Mesothelial cell of epicardium (in vitro differentiated cells): ENCODE data around the gene DHRS4L2. TPM values are rescaled to one million over a fixed set of nuclear protein-coding genes. Genes with fewer than 3 reads are reported as not detected.
"Not testable (repeated sequence)": the region's sequence is repeated elsewhere in the genome, so short reads cannot be mapped to it uniquely, and the experiment has no call there.

Experiments used
- DNase-seq, 2 experiments: peaks; one replicate each; pipeline ENCODE4 v3.0.0; 2021; ENCODE audit warnings: low spot score in 2 of 2; ENCODE audit not compliant: unreplicated experiment in 2 of 2
- H3K27ac Mint-ChIP-seq: 2 replicates; pipeline ENCODE4 v1.8.0; 2021; ENCODE audit warnings: mixed read lengths
- H3K27me3 Mint-ChIP-seq: 2 replicates; pipeline ENCODE4 v1.8.0; 2021; ENCODE audit warnings: low read depth, mixed read lengths
- H3K36me3 Mint-ChIP-seq: 2 replicates; pipeline ENCODE4 v1.8.0; 2021; ENCODE audit warnings: mixed read lengths
- H3K4me1 Mint-ChIP-seq: 2 replicates; pipeline ENCODE4 v1.8.0; 2021; ENCODE audit warnings: mixed read lengths
- H3K4me3 Mint-ChIP-seq: 2 replicates; pipeline ENCODE4 v1.8.0; 2021; ENCODE audit warnings: mild to moderate bottlenecking, moderate library complexity, mixed read lengths
- H3K9me3 Mint-ChIP-seq: 2 replicates; pipeline ENCODE4 v1.8.0; 2021; ENCODE audit warnings: mixed read lengths
- total RNA-seq: library from RNA; stranded (reverse); gene quantifications from 3 replicates; pipeline ENCODE4 v1.2.1, GENCODE V29; 2021
- TF ChIP-seq, protein P1 (sequence below): fragments of 200-600 bp; sonication (generic); IDR thresholded peaks from one replicate; pipeline ENCODE4 v1.5.0; 2021; ENCODE audit warnings: antibody characterized with exemption; ENCODE audit not compliant: unreplicated experiment

Gene DHRS4L2
- total RNA-seq, 1 donor from 2014 or later: 23.2 TPM

DNA sequence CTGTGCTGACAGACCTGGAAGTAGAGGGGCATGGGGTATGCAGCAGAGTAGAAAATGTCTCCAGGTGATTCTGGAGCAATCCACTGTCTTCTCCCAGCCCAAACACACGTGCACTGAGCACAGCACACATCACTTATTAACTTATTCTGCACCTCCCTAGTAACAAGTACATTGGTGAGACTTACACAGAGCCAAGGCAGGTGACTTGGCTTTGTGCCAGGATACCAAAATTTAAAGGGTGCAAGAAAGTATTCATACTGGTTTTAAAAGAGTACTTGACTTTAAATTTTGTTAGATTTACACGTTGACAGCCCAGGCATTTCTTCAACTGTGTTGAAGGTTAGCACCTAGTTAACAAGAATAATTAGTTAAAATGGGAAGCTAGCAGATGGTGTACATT lies 52.0 kb downstream of the DHRS4L2 start:
- peaks cover 10% of the 10 kb centered on the region for H3K4me1 Mint-ChIP-seq
- H3K9me3 Mint-ChIP-seq: no peaks in the 10 kb centered on the region
- H3K27ac Mint-ChIP-seq: no peak overlapping the region
- peaks cover 19% of the 10 kb centered on the region for H3K27me3 Mint-ChIP-seq
- TF ChIP-seq, protein P1, sequence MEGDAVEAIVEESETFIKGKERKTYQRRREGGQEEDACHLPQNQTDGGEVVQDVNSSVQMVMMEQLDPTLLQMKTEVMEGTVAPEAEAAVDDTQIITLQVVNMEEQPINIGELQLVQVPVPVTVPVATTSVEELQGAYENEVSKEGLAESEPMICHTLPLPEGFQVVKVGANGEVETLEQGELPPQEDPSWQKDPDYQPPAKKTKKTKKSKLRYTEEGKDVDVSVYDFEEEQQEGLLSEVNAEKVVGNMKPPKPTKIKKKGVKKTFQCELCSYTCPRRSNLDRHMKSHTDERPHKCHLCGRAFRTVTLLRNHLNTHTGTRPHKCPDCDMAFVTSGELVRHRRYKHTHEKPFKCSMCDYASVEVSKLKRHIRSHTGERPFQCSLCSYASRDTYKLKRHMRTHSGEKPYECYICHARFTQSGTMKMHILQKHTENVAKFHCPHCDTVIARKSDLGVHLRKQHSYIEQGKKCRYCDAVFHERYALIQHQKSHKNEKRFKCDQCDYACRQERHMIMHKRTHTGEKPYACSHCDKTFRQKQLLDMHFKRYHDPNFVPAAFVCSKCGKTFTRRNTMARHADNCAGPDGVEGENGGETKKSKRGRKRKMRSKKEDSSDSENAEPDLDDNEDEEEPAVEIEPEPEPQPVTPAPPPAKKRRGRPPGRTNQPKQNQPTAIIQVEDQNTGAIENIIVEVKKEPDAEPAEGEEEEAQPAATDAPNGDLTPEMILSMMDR: no peak
- no peaks in the 10 kb centered on the region for H3K36me3 Mint-ChIP-seq
- H3K4me3 Mint-ChIP-seq: no peak overlapping the region
- DNase-seq: no peak

DNA sequence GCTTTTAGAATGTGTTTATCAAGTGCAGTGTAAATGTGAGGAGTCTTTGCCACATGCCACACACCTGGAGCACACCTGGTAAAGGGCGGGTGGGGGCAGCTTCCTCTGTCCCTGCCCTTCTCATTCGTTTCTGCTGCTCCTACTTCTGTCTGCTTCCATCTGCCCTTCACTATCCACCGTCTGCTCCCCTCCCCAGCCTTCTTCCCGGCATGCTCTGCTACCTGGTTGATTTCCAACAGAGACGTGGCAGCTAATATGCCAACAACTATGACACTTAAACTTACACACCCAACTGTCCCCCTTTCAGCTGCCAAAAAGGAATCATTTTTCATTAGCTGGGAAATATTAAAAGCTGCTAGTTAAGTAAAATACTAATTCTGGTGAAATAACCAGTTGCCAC lies 54.0 kb downstream of the DHRS4L2 start:
- H3K36me3 Mint-ChIP-seq: no peaks in the 10 kb centered on the region

DNA sequence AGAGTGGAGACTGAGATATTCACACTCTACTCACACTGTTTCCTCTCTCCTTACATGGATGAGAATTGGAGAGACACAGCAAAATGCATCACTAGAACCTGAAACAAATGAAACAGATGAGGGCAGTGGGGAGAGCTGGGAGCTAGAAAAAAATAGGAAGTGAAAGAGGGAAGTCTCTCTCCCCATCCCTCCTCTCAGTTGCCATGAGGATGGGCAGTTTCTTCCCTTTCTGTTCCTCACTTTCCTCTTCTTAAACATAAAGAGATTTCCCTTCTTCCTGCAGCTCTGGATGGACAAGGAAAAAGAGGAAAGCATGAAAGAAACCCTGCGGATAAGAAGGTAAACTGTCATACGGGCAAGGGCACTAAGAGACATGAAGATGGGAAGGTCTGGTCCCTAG lies 60.3 kb downstream of the DHRS4L2 start:
- H3K9me3 Mint-ChIP-seq, H3K36me3 Mint-ChIP-seq, H3K4me3 Mint-ChIP-seq, H3K27ac Mint-ChIP-seq, DNase-seq: not testable (repeated sequence)
- Mint-ChIP-seq H3K27me3 (peaks cover 66% of the 10 kb centered on the region), H3K4me1 (peaks cover 16% of the 10 kb centered on the region)

More for the DNA sequence above, 54.0 kb downstream of the DHRS4L2 start:
- H3K9me3 Mint-ChIP-seq: no peaks in the 10 kb centered on the region
- H3K27ac Mint-ChIP-seq: no peak overlapping the region
- no peaks in the 10 kb centered on the region for H3K4me1 Mint-ChIP-seq
- no peak overlapping the region for H3K4me3 Mint-ChIP-seq
- TF ChIP-seq, protein P1: no peak
- H3K27me3 Mint-ChIP-seq: peaks cover 30% of the 10 kb centered on the region
- no peak for DNase-seq

DNA sequence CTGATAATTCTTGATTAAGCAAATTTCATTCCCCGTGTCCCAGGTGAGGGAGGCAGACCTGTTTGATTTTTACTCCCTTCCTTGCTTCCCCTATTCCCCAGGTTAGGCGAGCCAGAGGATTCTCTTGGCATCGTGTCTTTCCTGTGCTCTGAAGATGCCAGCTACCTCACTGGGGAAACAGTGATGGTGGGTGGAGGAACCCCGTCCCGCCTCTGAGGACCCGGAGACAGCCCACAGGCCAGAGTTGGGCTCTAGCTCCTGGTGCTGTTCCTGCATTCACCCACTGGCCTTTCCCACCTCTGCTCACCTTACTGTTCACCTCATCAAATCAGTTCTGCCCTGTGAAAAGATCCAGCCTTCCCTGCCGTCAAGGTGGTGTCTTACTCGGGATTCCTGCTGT lies 62.0 kb downstream of the DHRS4L2 start:
- H3K9me3 Mint-ChIP-seq, DNase-seq, H3K36me3 Mint-ChIP-seq, H3K27ac Mint-ChIP-seq: not testable (repeated sequence)
- Mint-ChIP-seq H3K27me3 (peaks cover 71% of the 10 kb centered on the region), H3K4me1 (peaks cover 16% of the 10 kb centered on the region), H3K4me3 (peak overlapping the region; percentile 69)

DNA sequence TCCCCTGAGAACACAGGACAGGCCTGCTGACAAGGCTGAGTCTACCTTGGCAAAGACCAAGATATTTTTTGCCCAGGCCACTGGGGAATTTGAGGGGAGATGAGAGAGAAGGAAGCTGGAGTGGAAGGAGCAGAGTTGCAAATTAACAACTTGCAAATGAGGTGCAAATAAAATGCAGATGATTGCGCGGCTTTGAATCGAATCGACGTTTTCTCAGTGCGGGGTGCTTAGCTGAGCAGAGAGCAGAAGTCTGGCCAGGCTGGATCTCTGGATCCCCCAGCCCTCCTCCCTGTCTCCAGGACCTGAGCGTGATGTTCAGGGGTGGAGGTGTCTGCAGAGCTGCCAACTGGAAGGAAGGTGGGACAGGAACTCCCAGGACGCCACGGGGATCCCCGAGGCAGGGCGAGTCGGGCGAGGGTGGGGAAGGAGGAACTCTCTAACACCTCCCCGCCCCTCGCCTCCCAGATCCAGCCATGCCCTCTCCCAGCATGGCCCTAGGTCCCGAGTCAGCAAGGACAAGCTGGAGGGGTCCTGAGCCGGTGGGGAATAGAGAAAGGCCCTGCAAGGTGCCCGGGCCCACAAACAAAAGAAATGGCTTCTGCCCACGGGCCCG lies 62.6 kb downstream of the DHRS4L2 start:
- Mint-ChIP-seq H3K4me3 (peak overlapping the region; percentile 69), H3K36me3 (no peaks in the 10 kb centered on the region), H3K27me3 (peaks cover 70% of the 10 kb centered on the region), H3K4me1 (peaks cover 16% of the 10 kb centered on the region), H3K27ac (peak overlapping the region; percentile 13), H3K9me3 (no peaks in the 10 kb centered on the region)
- DNase-seq: no peak
- TF ChIP-seq, protein P1: no peak

DNA sequence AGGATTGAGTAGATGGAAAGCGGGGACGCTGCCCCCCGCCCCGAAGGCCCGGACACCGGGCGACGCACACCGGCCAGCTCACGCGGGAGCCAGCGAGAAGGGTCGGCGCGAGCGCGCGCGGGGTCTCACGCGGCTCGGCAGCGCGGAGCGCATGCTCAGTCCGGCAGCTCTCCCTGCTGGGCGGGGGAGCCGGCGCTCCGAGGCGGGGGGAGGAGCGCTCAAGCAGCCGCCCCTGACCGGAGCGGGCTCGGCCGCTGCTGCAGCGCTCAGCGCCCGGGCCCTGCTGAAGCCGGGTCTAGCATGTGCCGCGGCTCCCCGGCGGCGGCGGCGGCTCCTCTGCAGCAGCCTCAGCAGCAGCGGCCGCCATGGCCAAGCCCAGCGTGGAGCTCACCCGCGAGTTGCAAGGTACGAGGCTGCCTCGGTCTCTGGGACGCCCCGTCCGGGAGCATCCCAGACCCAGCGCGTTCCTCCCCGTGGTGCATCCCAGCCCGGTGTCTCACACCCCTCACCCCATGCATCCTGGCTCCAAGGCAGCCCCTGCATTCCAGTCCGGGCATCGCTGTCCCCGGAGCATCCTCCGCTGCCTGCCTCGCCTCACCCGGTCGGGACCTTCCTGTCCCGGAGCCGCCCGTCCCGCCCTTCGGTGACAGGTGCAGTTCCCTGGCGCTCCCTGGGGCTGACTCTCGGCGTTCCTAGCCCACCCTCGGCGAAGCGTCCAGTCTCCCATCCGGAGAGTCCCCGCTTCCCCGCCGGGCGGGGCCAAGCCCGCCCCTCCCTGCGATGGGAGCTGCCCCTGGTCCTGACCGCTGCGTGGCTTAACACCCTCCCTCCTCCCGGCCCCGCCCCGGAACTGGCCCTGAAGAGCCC lies 63.3 kb downstream of the DHRS4L2 start, which contains the start of gene CARMIL3:
TSS of gene CARMIL3 (plus strand) at position 221 of the 867 bp plus-strand sequence. CDS start at position 366, 145 bp downstream.
- DNase-seq: peak; percentile 54 to 78
- Mint-ChIP-seq H3K9me3 (no peaks in the 10 kb centered on the region), H3K4me1 (peaks cover 16% of the 10 kb centered on the region), H3K4me3 (peak within 1 kb of the TSS; percentile 69), H3K27ac (peak within 1 kb of the TSS; percentile 13), H3K27me3 (peaks cover 69% of the 10 kb centered on the region), H3K36me3 (no peaks in the 10 kb centered on the region)
- TF ChIP-seq, protein P1: no peak
